Chondrocyte (in vitro differentiated cells): ENCODE data around the gene PRSS38. TPM values are rescaled to one million over a fixed set of nuclear protein-coding genes. Genes with fewer than 3 reads are reported as not detected.

Experiments used
- DNase-seq: peaks from one replicate; pipeline ENCODE4 v3.0.0; 2021; ENCODE audit warnings: mixed read lengths, low spot score
- H3K27ac Mint-ChIP-seq: one replicate; pipeline ENCODE4 v1.8.0; 2021; ENCODE audit warnings: mild to moderate bottlenecking, moderate library complexity, mixed read lengths; ENCODE audit not compliant: unreplicated experiment
- H3K27me3 Mint-ChIP-seq: 2 replicates; pipeline ENCODE4 v1.8.0; 2021; ENCODE audit warnings: low read depth, mixed read lengths
- H3K36me3 Mint-ChIP-seq: 2 replicates; pipeline ENCODE4 v1.8.0; 2021; ENCODE audit warnings: low read depth, mixed read lengths
- H3K4me1 Mint-ChIP-seq: 2 replicates; pipeline ENCODE4 v1.8.0; 2021; ENCODE audit warnings: low read depth, mild to moderate bottlenecking, mixed read lengths
- H3K4me3 Mint-ChIP-seq: one replicate; pipeline ENCODE4 v1.8.0; 2021; ENCODE audit warnings: mild to moderate bottlenecking, moderate library complexity, mixed read lengths; ENCODE audit not compliant: unreplicated experiment
- H3K9me3 Mint-ChIP-seq: 2 replicates; pipeline ENCODE4 v1.8.0; 2021; ENCODE audit warnings: low read depth, mixed read lengths
- CTCF ChIP-seq: fragments of 200-600 bp; sonication (generic); IDR thresholded peaks from 2 replicates; pipeline ENCODE4 v1.5.0; 2021; ENCODE audit warnings: antibody characterized with exemption, mild to moderate bottlenecking, moderate library complexity
- total RNA-seq: library from RNA; stranded (reverse); gene quantifications from 3 replicates; pipeline ENCODE4 v1.2.1, GENCODE V29; 2021

Gene PRSS38
- total RNA-seq, 1 donor from 2014 or later, result not detected

GRCh38 chr1:227893949-227894721, 78.7 kb downstream of the PRSS38 start:
- peak; percentile 62 for DNase-seq
- Mint-ChIP-seq H3K27me3 (no peaks in the 10 kb centered on the region), H3K4me3 (no peak overlapping the region), H3K4me1 (peaks cover 26% of the 10 kb centered on the region), H3K27ac (no peak overlapping the region), H3K36me3 (no peaks in the 10 kb centered on the region), H3K9me3 (no peaks in the 10 kb centered on the region)
- no peak for TF ChIP-seq CTCF

GRCh38 chr1:227894831-227895451, 79.5 kb downstream of the PRSS38 start:
- Mint-ChIP-seq H3K27me3 (no peaks in the 10 kb centered on the region), H3K9me3 (no peaks in the 10 kb centered on the region), H3K27ac (no peak overlapping the region), H3K36me3 (no peaks in the 10 kb centered on the region), H3K4me3 (no peak overlapping the region), H3K4me1 (peaks cover 26% of the 10 kb centered on the region)
- TF ChIP-seq CTCF, result no peak
- DNase-seq, result peak; percentile 72

Other genes starting within 250 kb of the PRSS38 start
- gene JMJD4, start 80.4 kb upstream of the PRSS38 start, total RNA-seq, result 15.0 to 24.2 TPM (median 17.8 TPM) in 3 replicates
- gene SNAP47, start 80.2 kb upstream of the PRSS38 start, total RNA-seq, result 22.5 to 30.9 TPM (median 23.5 TPM) in 3 replicates
- 2.5 to 4.2 TPM (median 2.7 TPM) in 3 replicates for gene WNT9A, start 132.3 kb downstream of the PRSS38 start, total RNA-seq
- not detected in 3 replicates for gene WNT3A, start 191.3 kb downstream of the PRSS38 start, total RNA-seq